ENCODE data around the gene HABP4.

Gene HABP4

GRCh38 chr9:96491079-96491879 is 41.3 kb downstream of the HABP4 start:
- TF ChIP-seq, protein P1, sequence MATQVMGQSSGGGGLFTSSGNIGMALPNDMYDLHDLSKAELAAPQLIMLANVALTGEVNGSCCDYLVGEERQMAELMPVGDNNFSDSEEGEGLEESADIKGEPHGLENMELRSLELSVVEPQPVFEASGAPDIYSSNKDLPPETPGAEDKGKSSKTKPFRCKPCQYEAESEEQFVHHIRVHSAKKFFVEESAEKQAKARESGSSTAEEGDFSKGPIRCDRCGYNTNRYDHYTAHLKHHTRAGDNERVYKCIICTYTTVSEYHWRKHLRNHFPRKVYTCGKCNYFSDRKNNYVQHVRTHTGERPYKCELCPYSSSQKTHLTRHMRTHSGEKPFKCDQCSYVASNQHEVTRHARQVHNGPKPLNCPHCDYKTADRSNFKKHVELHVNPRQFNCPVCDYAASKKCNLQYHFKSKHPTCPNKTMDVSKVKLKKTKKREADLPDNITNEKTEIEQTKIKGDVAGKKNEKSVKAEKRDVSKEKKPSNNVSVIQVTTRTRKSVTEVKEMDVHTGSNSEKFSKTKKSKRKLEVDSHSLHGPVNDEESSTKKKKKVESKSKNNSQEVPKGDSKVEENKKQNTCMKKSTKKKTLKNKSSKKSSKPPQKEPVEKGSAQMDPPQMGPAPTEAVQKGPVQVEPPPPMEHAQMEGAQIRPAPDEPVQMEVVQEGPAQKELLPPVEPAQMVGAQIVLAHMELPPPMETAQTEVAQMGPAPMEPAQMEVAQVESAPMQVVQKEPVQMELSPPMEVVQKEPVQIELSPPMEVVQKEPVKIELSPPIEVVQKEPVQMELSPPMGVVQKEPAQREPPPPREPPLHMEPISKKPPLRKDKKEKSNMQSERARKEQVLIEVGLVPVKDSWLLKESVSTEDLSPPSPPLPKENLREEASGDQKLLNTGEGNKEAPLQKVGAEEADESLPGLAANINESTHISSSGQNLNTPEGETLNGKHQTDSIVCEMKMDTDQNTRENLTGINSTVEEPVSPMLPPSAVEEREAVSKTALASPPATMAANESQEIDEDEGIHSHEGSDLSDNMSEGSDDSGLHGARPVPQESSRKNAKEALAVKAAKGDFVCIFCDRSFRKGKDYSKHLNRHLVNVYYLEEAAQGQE (IDR thresholded peaks at IDR 0.05; ENCODE audit: insufficient replicate concordance, low read depth) = no peak
- TF ChIP-seq GABPA (IDR thresholded peaks at IDR 0.05; ENCODE audit: low read depth) (no peak), POLR2AphosphoS5 (IDR thresholded peaks at IDR 0.05; ENCODE audit: low read depth) (no peak), CTCF (IDR thresholded peaks at IDR 0.05; ENCODE audit: insufficient read depth, low read length) (no peak), SPI1 (IDR thresholded peaks at IDR 0.05; ENCODE audit: borderline replicate concordance, low read depth) (no peak)
- no peak overlapping the region for H3K27ac ChIP-seq (replicated peaks)
- no peaks in the 10 kb centered on the region for H3K27me3 ChIP-seq (ENCODE audit: insufficient read depth, poor library complexity, severe bottlenecking)
- no peak for DNase-seq (ENCODE audit: low read depth in 1 of 2, low spot score in 1 of 2)
- no peak overlapping the region for H3K4me3 ChIP-seq (replicated peaks; ENCODE audit: insufficient read depth, low read length)

DNA sequence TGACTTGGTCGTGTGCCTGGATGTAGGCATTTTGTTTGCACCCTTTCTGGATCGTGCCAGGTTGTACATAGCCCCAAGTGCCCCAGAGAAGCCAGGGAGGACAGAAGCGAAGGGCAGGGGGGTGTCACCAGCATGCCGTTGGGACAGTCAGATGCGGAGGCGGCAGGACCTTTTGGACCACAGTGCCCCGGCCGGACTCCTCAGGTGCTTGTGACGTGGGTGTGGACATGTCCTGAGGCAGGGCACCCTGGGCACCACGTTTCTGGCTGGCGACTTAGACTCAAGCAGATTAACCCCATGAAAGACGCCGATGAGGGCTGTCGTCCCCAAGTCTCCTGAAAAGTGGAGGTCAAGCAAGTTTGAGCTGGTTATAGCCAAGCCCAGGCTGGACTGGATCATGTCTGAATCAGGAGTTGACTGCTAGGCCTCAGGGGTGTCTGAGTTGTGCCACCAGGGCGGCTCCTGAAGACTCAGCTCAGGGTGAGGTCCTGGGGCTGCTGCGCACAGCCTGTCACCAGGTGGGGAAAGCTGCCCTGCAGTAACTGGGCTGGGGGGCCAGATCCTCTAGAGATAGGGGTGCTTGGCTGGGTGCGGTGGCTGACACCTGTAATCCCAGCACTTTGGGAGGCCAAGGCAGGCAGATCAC is 42.0 kb downstream of the HABP4 start:
- no peak overlapping the region for H3K27ac ChIP-seq (replicated peaks)
- TF ChIP-seq POLR2AphosphoS5 (IDR thresholded peaks at IDR 0.05; ENCODE audit: low read depth) (no peak), SPI1 (IDR thresholded peaks at IDR 0.05; ENCODE audit: borderline replicate concordance, low read depth) (no peak), GABPA (IDR thresholded peaks at IDR 0.05; ENCODE audit: low read depth) (no peak), CTCF (IDR thresholded peaks at IDR 0.05; ENCODE audit: insufficient read depth, low read length) (no peak)
- TF ChIP-seq, protein P1 (IDR thresholded peaks at IDR 0.05; ENCODE audit: insufficient replicate concordance, low read depth) = no peak

DNA sequence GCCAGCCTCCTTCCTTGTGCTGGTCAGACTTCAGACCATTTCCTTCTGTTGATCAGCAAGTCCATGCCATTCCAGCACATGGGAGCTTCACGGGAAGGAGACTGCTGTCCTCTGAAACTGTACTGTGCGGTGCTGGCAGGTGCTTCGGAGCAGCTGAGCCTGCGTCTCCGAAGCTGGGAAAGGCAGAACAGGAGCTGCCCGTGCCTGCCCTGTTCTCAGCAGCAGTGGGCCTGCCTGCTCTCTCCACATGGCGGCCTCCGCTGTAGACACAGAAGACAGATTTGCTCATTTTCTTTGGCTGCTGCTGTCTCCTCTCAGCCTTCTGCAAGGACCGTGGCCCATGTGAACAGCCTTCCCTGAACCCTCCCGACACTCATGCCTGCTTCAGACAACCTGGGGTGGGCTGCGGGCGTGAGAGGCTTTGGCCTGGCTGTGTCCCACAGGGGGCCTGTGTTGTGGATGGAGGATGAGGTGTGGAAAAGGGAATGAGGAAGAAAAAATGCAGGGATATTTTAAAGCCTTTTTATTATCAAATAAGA is 43.1 kb downstream of the HABP4 start:
- no peak overlapping the region for H3K27ac ChIP-seq (replicated peaks)
- TF ChIP-seq CTCF (IDR thresholded peaks at IDR 0.05; ENCODE audit: insufficient read depth, low read length) (no peak), POLR2AphosphoS5 (IDR thresholded peaks at IDR 0.05; ENCODE audit: low read depth) (no peak), SPI1 (IDR thresholded peaks at IDR 0.05; ENCODE audit: borderline replicate concordance, low read depth) (no peak), GABPA (IDR thresholded peaks at IDR 0.05; ENCODE audit: low read depth) (no peak)
- TF ChIP-seq, protein P1 (IDR thresholded peaks at IDR 0.05; ENCODE audit: insufficient replicate concordance, low read depth) = no peak
- no peak overlapping the region for H3K4me3 ChIP-seq (replicated peaks; ENCODE audit: insufficient read depth, low read length)
- DNase-seq (ENCODE audit: low read depth in 1 of 2, low spot score in 1 of 2) = no peak
- no peaks in the 10 kb centered on the region for H3K27me3 ChIP-seq (ENCODE audit: insufficient read depth, poor library complexity, severe bottlenecking)

More for the DNA sequence above, 42.0 kb downstream of the HABP4 start:
- Histone ChIP-seq H3K27me3 (ENCODE audit: insufficient read depth, poor library complexity, severe bottlenecking) (no peaks in the 10 kb centered on the region), H3K4me3 (replicated peaks; ENCODE audit: insufficient read depth, low read length) (no peak overlapping the region)
- DNase-seq (ENCODE audit: low read depth in 1 of 2, low spot score in 1 of 2) = no peak
